Keratinocyte (primary cell): ENCODE data around the gene XK. TPM values are rescaled to one million over a fixed set of nuclear protein-coding genes. Genes with fewer than 3 reads are reported as not detected.
A peak's percentile ranks its signal among the peaks of the same experiment; 100 is the strongest.
"Not testable (repeated sequence)": the region's sequence is repeated elsewhere in the genome, so short reads cannot be mapped to it uniquely, and the experiment has no call there.

Experiments used
- DNase-seq: peaks from one replicate; pipeline ENCODE4 v3.0.0-alpha.2; 2011; ENCODE audit warnings: low read depth, missing footprints, low spot score
- FAIRE-seq: peaks from 2 replicates; lab custom pipeline; 2011; peaks lifted over from hg19 to GRCh38; lab: Jason Lieb, UNC
- H2AFZ ChIP-seq: 2 replicates; pipeline ENCODE4 v1.6.0; 2012; ENCODE audit warnings: low read length, control low read depth, inconsistent platforms; ENCODE audit not compliant: control insufficient read depth
- H3K27ac ChIP-seq: 2 replicates; pipeline ENCODE4 v1.5.1; 2011; ENCODE audit warnings: low read length; ENCODE audit not compliant: control insufficient read depth, insufficient read depth
- H3K27me3 ChIP-seq: 3 replicates; pipeline ENCODE4 v1.6.0; 2011; ENCODE audit warnings: low read length; ENCODE audit not compliant: control insufficient read depth, insufficient read depth; ENCODE audit errors: extremely low read depth
- H3K36me3 ChIP-seq, 2 experiments: 2 replicates in 1 of 2; 3 replicates in 1 of 2; pipeline ENCODE4 v1.5.1; 2011; ENCODE audit warnings: low read length in 2 of 2, mild to moderate bottlenecking in 1 of 2; ENCODE audit not compliant: control insufficient read depth in 2 of 2, insufficient read depth in 2 of 2; ENCODE audit errors: extremely low read depth in 1 of 2
- H3K4me1 ChIP-seq: 3 replicates; pipeline ENCODE4 v1.5.1; 2011; ENCODE audit warnings: low read length; ENCODE audit not compliant: control insufficient read depth, insufficient read depth; ENCODE audit errors: extremely low read depth
- H3K4me2 ChIP-seq: 3 replicates; pipeline ENCODE4 v1.6.0; 2011; ENCODE audit warnings: low read depth, low read length; ENCODE audit not compliant: control insufficient read depth, insufficient read depth; ENCODE audit errors: extremely low read depth
- H3K4me3 ChIP-seq, 3 experiments: fragments of 200-600 bp in 1 of 3; sonication (generic) in 1 of 3; 2 replicates in 2 of 3; 3 replicates in 1 of 3; pipeline ENCODE4 v1.5.1; 2011 to 2016; ENCODE audit warnings: low read length in 3 of 3, mild to moderate bottlenecking in 3 of 3, control low read depth in 2 of 3, inconsistent platforms in 1 of 3, low read depth in 1 of 3, mixed read lengths in 1 of 3, mixed run types in 1 of 3, moderate library complexity in 1 of 3; ENCODE audit not compliant: control insufficient read depth in 2 of 3, insufficient read depth in 2 of 3; ENCODE audit errors: extremely low read depth in 1 of 3
- H3K79me2 ChIP-seq: 2 replicates; pipeline ENCODE4 v1.6.0; 2012; ENCODE audit warnings: low read length; ENCODE audit not compliant: control insufficient read depth, insufficient read depth
- H3K9ac ChIP-seq: 3 replicates; pipeline ENCODE4 v1.6.0; 2011; ENCODE audit warnings: low read length; ENCODE audit not compliant: control insufficient read depth, insufficient read depth; ENCODE audit errors: extremely low read depth
- H3K9me1 ChIP-seq: 3 replicates; pipeline ENCODE4 v1.6.0; 2011; ENCODE audit warnings: low read length; ENCODE audit not compliant: control insufficient read depth, insufficient read depth; ENCODE audit errors: extremely low read depth
- H3K9me3 ChIP-seq: 2 replicates; pipeline ENCODE4 v1.5.1; 2012; ENCODE audit warnings: low read depth, low read length; ENCODE audit not compliant: control insufficient read depth
- H4K20me1 ChIP-seq: 3 replicates; pipeline ENCODE4 v1.6.0; 2011; ENCODE audit warnings: low read length; ENCODE audit not compliant: control insufficient read depth, insufficient read depth; ENCODE audit errors: extremely low read depth
- CTCF ChIP-seq, 3 experiments: IDR thresholded peaks in 1 of 3; conservative IDR thresholded peaks in 1 of 3; optimal IDR thresholded peaks in 1 of 3; 2 replicates in 2 of 3; 3 replicates in 1 of 3; pipeline versions ENCODE3 to v1.5.1; 2011; ENCODE audit warnings: low read length in 3 of 3, mild to moderate bottlenecking in 3 of 3, moderate library complexity in 2 of 3, control low read depth in 1 of 3, inconsistent platforms in 1 of 3; ENCODE audit not compliant: insufficient read depth in 2 of 3; ENCODE audit errors: extremely low read depth in 1 of 3
- EZH2 ChIP-seq: IDR thresholded peaks from one replicate; pipeline ENCODE4 v1.6.1; 2012; ENCODE audit warnings: inconsistent platforms, mild to moderate bottlenecking, low read length, moderate library complexity
- dilution Hi-C: fragments of 300-500 bp; cut with MboI; formaldehyde crosslinking; loops from one replicate; pipeline ENCODE4 v1.7.0; 2020; ENCODE audit warnings: low sequenced_read_pairs; ENCODE audit not compliant: extremely low pct_ligation_motif_present
- polyA plus RNA-seq, 5 experiments: library from polyadenylated mRNA; depleted of rRNA in 3 of 5; stranded (reverse) in 3 of 5; stranded (forward) in 1 of 5; unstranded in 1 of 5; fragments of >200 nt; gene quantifications; 1 replicate in 1 of 5; 2 replicates in 3 of 5; 3 replicates in 1 of 5; pipeline versions ENCODE4 v1.2.1 to v1.2.3, GENCODE V29; 2011 to 2012; ENCODE audit warnings: missing spikeins in 2 of 5, low read depth in 1 of 5, low replicate concordance in 1 of 5

XK gene
- polyA plus RNA-seq, 1 donor (not counting 4 experiments of a cell fraction or from before 2014, with no cell fraction given), result 0.17 TPM

- Histone ChIP-seq H3K9ac (peak overlapping the region; percentile 29), H3K79me2 (no peaks in the 10 kb centered on the region), H3K4me2 (peak overlapping the region; percentile 62), H4K20me1 (no peaks in the 10 kb centered on the region), H3K4me3 (peak overlapping the region in 1 of 3 experiments; percentile 29), H3K4me1 (peaks cover 18% of the 10 kb centered on the region), H3K27me3 (no peaks in the 10 kb centered on the region), H3K9me1 (no peaks in the 10 kb centered on the region), H2AFZ (peak overlapping the region; percentile 15), H3K27ac (peak overlapping the region; percentile 78), H3K9me3 (no peaks in the 10 kb centered on the region), H3K36me3 (no peaks in the 10 kb centered on the region)
- dilution Hi-C loops, result no loop called here
- DNase-seq (peak; percentile 91), FAIRE-seq (peak; percentile 90)
- no peak for TF ChIP-seq CTCF (optimal IDR thresholded peaks at IDR 0.05 in 1 of 3, IDR thresholded peaks at IDR 0.05 in 1 of 3, conservative IDR thresholded peaks at IDR 0.05 in 1 of 3; ENCODE audit: extremely low read depth in 1 of 3, insufficient read depth in 2 of 3, low read length in 3 of 3)
- TF ChIP-seq EZH2, result no peak
Measured at GRCh38 chrX:37644381-37645305, 40.9 kb upstream of the XK start.

- no peak overlapping the region for H3K27ac ChIP-seq
- no peak overlapping the region for H3K4me2 ChIP-seq
- no peak overlapping the region for H3K4me3 ChIP-seq
- no peak for TF ChIP-seq EZH2
- no peak for TF ChIP-seq CTCF (optimal IDR thresholded peaks at IDR 0.05 in 1 of 3, IDR thresholded peaks at IDR 0.05 in 1 of 3, conservative IDR thresholded peaks at IDR 0.05 in 1 of 3; ENCODE audit: extremely low read depth in 1 of 3, insufficient read depth in 2 of 3, low read length in 3 of 3)
- dilution Hi-C loops, result no loop called here
- H4K20me1 ChIP-seq, result no peaks in the 10 kb centered on the region
- peaks cover 18% of the 10 kb centered on the region for H3K4me1 ChIP-seq
- no peaks in the 10 kb centered on the region for H3K9me1 ChIP-seq
- DNase-seq (no peak), FAIRE-seq (no peak)
- H2AFZ ChIP-seq, result no peak overlapping the region
- no peaks in the 10 kb centered on the region for H3K27me3 ChIP-seq
- H3K9ac ChIP-seq, result no peak overlapping the region
- H3K36me3 ChIP-seq, result no peaks in the 10 kb centered on the region
- no peaks in the 10 kb centered on the region for H3K79me2 ChIP-seq
- H3K9me3 ChIP-seq, result no peaks in the 10 kb centered on the region
Measured at GRCh38 chrX:37646254-37646653, 39.3 kb upstream of the XK start.

GRCh38 chrX:37650879-37651278 is 34.7 kb upstream of the XK start:
- H3K4me3 ChIP-seq, H3K9ac ChIP-seq, FAIRE-seq, H3K4me1 ChIP-seq, H3K4me2 ChIP-seq, H3K9me1 ChIP-seq, H4K20me1 ChIP-seq, H3K36me3 ChIP-seq, H3K79me2 ChIP-seq, H3K9me3 ChIP-seq, H2AFZ ChIP-seq, DNase-seq, H3K27me3 ChIP-seq, dilution Hi-C loops, H3K27ac ChIP-seq: not testable (repeated sequence)
